GM21528 (cell line): ENCODE measurements around the gene SLC17A7.

Experiments used
- ATAC-seq: cut with Tn5 transposase; IDR thresholded peaks from one replicate; pipeline ENCODE4 v1.9.1; 2021; ENCODE audit warnings: mild to moderate bottlenecking, moderate library complexity; ENCODE audit not compliant: unreplicated experiment, low FRiP score

SLC17A7 gene

GRCh38 chr19:49411681-49412326, 29.5 kb downstream of the SLC17A7 start:
- no peak for ATAC-seq

GRCh38 chr19:49409441-49410029, 31.8 kb downstream of the SLC17A7 start:
- ATAC-seq: no peak

GRCh38 chr19:49408816-49409440, 32.4 kb downstream of the SLC17A7 start:
- no peak for ATAC-seq

- no peak for ATAC-seq
These were observed 33.8 kb downstream of the SLC17A7 start for GRCh38 chr19:49407482-49408015.

- no peak for ATAC-seq
These were observed 34.2 kb downstream of the SLC17A7 start for GRCh38 chr19:49407079-49407478.

- ATAC-seq: no peak
These were observed 37.7 kb downstream of the SLC17A7 start for GRCh38 chr19:49403404-49404187.

GRCh38 chr19:49400029-49400428, 41.3 kb downstream of the SLC17A7 start:
- no peak for ATAC-seq

GRCh38 chr19:49398931-49399330, 42.4 kb downstream of the SLC17A7 start:
- ATAC-seq: no peak

- no peak for ATAC-seq
These were observed 43.2 kb downstream of the SLC17A7 start for GRCh38 chr19:49398001-49398615.

- ATAC-seq: no peak
These were observed 44.4 kb downstream of the SLC17A7 start for GRCh38 chr19:49396738-49397505.

- ATAC-seq: no peak
These were observed 45.5 kb downstream of the SLC17A7 start for GRCh38 chr19:49395581-49396407.

- ATAC-seq: no peak
These were observed 47.4 kb downstream of the SLC17A7 start for GRCh38 chr19:49393881-49394280.

- ATAC-seq: no peak
These were observed 49.5 kb downstream of the SLC17A7 start for GRCh38 chr19:49391581-49392399.

- ATAC-seq: no peak
These were observed 50.4 kb downstream of the SLC17A7 start for GRCh38 chr19:49390929-49391359.

- no peak for ATAC-seq
These were observed 51.0 kb downstream of the SLC17A7 start for GRCh38 chr19:49390131-49390928.

- ATAC-seq: no peak
These were observed 51.9 kb downstream of the SLC17A7 start for GRCh38 chr19:49389406-49389805.

- no peak for ATAC-seq
These were observed 53.4 kb downstream of the SLC17A7 start, which contains the start of gene KASH5 for GRCh38 chr19:49387936-49388372. Gene KASH5, plus strand, starts transcription at chr19:49388249. Its CDS starts 2,635 bp downstream, at chr19:49390884.
